GM19351 (cell line): ENCODE results near the gene TWSG1.
"Not testable (repeated sequence)": the region's sequence is repeated elsewhere in the genome, so short reads cannot be mapped to it uniquely, and the experiment has no call there.

Experiments
- ATAC-seq: cut with Tn5 transposase; IDR thresholded peaks from one replicate; pipeline ENCODE4 v1.9.1; 2021; ENCODE audit warnings: mild to moderate bottlenecking, moderate library complexity; ENCODE audit not compliant: unreplicated experiment

Gene TWSG1

GRCh38 chr18:9422816-9423519, 88.4 kb downstream of the TWSG1 start:
- no peak for ATAC-seq

GRCh38 chr18:9423648-9424047, 89.1 kb downstream of the TWSG1 start:
- not testable (repeated sequence) for ATAC-seq

- ATAC-seq, result not testable (repeated sequence)
These were observed 89.7 kb downstream of the TWSG1 start for GRCh38 chr18:9424235-9424634.

- no peak for ATAC-seq
These were observed 92.2 kb downstream of the TWSG1 start for GRCh38 chr18:9426753-9427152.

- ATAC-seq, result no peak
These were observed 93.7 kb downstream of the TWSG1 start for GRCh38 chr18:9428301-9428706.

GRCh38 chr18:9428862-9429661, 94.5 kb downstream of the TWSG1 start:
- ATAC-seq, result no peak

- ATAC-seq, result no peak
These were observed 95.1 kb downstream of the TWSG1 start for GRCh38 chr18:9429662-9429993.

GRCh38 chr18:9430315-9430714, 95.7 kb downstream of the TWSG1 start:
- not testable (repeated sequence) for ATAC-seq

GRCh38 chr18:9431296-9431695, 96.7 kb downstream of the TWSG1 start:
- no peak for ATAC-seq

GRCh38 chr18:9433122-9433521, 98.5 kb downstream of the TWSG1 start:
- ATAC-seq, result not testable (repeated sequence)

GRCh38 chr18:9433671-9434121, 99.1 kb downstream of the TWSG1 start:
- ATAC-seq, result no peak

GRCh38 chr18:9434122-9434701, 99.6 kb downstream of the TWSG1 start:
- no peak for ATAC-seq

- no peak for ATAC-seq
These were observed 100.5 kb downstream of the TWSG1 start for GRCh38 chr18:9435041-9435440.

GRCh38 chr18:9436206-9436929, 101.8 kb downstream of the TWSG1 start:
- ATAC-seq, result no peak

- ATAC-seq, result no peak
These were observed 102.5 kb downstream of the TWSG1 start for GRCh38 chr18:9437021-9437437.

GRCh38 chr18:9437672-9438071, 103.1 kb downstream of the TWSG1 start:
- no peak for ATAC-seq

- ATAC-seq, result no peak
These were observed 106.5 kb downstream of the TWSG1 start for GRCh38 chr18:9441061-9441460.

- no peak for ATAC-seq
These were observed 110.0 kb downstream of the TWSG1 start for GRCh38 chr18:9444549-9444948.

- ATAC-seq, result no peak
These were observed 112.3 kb downstream of the TWSG1 start for GRCh38 chr18:9446839-9447238.

- no peak for ATAC-seq
These were observed 112.8 kb downstream of the TWSG1 start for GRCh38 chr18:9447334-9447733.
